Karpas-422 (cell line): ENCODE measurements around the gene C1orf116. TPM values are rescaled to one million over a fixed set of nuclear protein-coding genes. Genes with fewer than 3 reads are reported as not detected.
A peak's percentile ranks its signal among the peaks of the same experiment; 100 is the strongest.

Experiments used
- DNase-seq: peaks from one replicate; pipeline ENCODE4 v3.0.0-alpha.2; 2015
- H2AFZ ChIP-seq: fragments of 200-600 bp; sonication (generic); 2 replicates; pipeline ENCODE4 v1.6.1; 2014; ENCODE audit warnings: antibody characterized with exemption, low read length, mixed read lengths
- H3K27ac ChIP-seq: fragments of 200-600 bp; sonication (generic); 2 replicates; pipeline ENCODE4 v1.5.1; 2014; ENCODE audit warnings: mild to moderate bottlenecking, low read length, moderate library complexity
- H3K27me3 ChIP-seq: fragments of 200-600 bp; sonication (generic); 2 replicates; pipeline ENCODE4 v1.6.1; 2014; ENCODE audit warnings: low read length, mixed read lengths
- H3K36me3 ChIP-seq: fragments of 200-600 bp; sonication (generic); 2 replicates; pipeline ENCODE4 v1.6.1; 2014; ENCODE audit warnings: low read length, mixed read lengths; ENCODE audit not compliant: insufficient read depth
- H3K4me1 ChIP-seq: fragments of 200-600 bp; sonication (generic); 2 replicates; pipeline ENCODE4 v1.6.1; 2014; ENCODE audit warnings: mild to moderate bottlenecking, low read length, mixed read lengths
- H3K4me2 ChIP-seq: fragments of 200-600 bp; sonication (generic); 2 replicates; pipeline ENCODE4 v1.6.1; 2014; ENCODE audit warnings: low read length, low read depth, mild to moderate bottlenecking; ENCODE audit not compliant: poor library complexity, severe bottlenecking
- H3K4me3 ChIP-seq: fragments of 200-600 bp; sonication (generic); 2 replicates; pipeline ENCODE4 v1.5.1; 2014; ENCODE audit warnings: mild to moderate bottlenecking, antibody characterized with exemption, low read length, mixed read lengths
- H3K79me2 ChIP-seq: fragments of 200-600 bp; sonication (generic); 2 replicates; pipeline ENCODE4 v1.6.1; 2014; ENCODE audit warnings: mild to moderate bottlenecking, low read length, mixed read lengths
- H3K9ac ChIP-seq: fragments of 200-600 bp; sonication (generic); 2 replicates; pipeline ENCODE4 v1.6.0; 2014; ENCODE audit warnings: low read length
- H3K9me2 ChIP-seq: fragments of 200-600 bp; sonication (generic), shearing (Covaris generic); replicated peaks from 2 replicates; pipeline ENCODE4 v1.6.0; 2014; ENCODE audit warnings: mild to moderate bottlenecking, low read length, moderate library complexity; ENCODE audit not compliant: insufficient read depth
- H3K9me3 ChIP-seq: fragments of 300-700, 200-600 bp; sonication (generic); 2 replicates; pipeline ENCODE4 v1.6.1; 2014; ENCODE audit warnings: low read length, mixed read lengths
- H4K20me1 ChIP-seq: fragments of 200-600 bp; sonication (generic); 2 replicates; pipeline ENCODE4 v1.6.1; 2014; ENCODE audit warnings: mild to moderate bottlenecking, antibody characterized with exemption, low read length, low read depth; ENCODE audit not compliant: insufficient read depth
- total RNA-seq: library from RNA; depleted of rRNA; stranded (reverse); fragments of >200 nt; shearing (Covaris generic); gene quantifications from 2 replicates; pipeline ENCODE4 v1.2.3, GENCODE V29; 2014; ENCODE audit warnings: low replicate concordance; rRNA removed

Gene C1orf116
- not detected in 2 replicates for total RNA-seq

- Histone ChIP-seq H3K9ac (no peak within 1 kb of the TSS), H3K9me3 (no peaks in the 10 kb centered on the region), H3K36me3 (no peaks in the 10 kb centered on the region), H3K4me2 (no peak within 1 kb of the TSS), H4K20me1 (no peaks in the 10 kb centered on the region), H3K9me2 (no peaks in the 10 kb centered on the region), H3K4me1 (no peaks in the 10 kb centered on the region), H3K4me3 (no peak within 1 kb of the TSS), H2AFZ (no peak within 1 kb of the TSS), H3K27me3 (no peaks in the 10 kb centered on the region), H3K27ac (no peak within 1 kb of the TSS), H3K79me2 (no peaks in the 10 kb centered on the region)
- DNase-seq, result no peak
Observed at GRCh38 chr1:207032528-207033017, at the start of gene C1orf116. Gene C1orf116, minus strand, starts transcription at chr1:207032756. Its CDS starts 5,158 bp downstream, at chr1:207027598.

- no peak overlapping the region for H3K4me2 ChIP-seq
- no peaks in the 10 kb centered on the region for H3K4me1 ChIP-seq
- H3K36me3 ChIP-seq, result no peaks in the 10 kb centered on the region
- no peak overlapping the region for H3K9ac ChIP-seq
- no peaks in the 10 kb centered on the region for H3K9me3 ChIP-seq
- H4K20me1 ChIP-seq, result no peaks in the 10 kb centered on the region
- H3K27ac ChIP-seq, result no peak overlapping the region
- no peak overlapping the region for H3K4me3 ChIP-seq
- H3K9me2 ChIP-seq, result no peaks in the 10 kb centered on the region
- no peak overlapping the region for H2AFZ ChIP-seq
- no peaks in the 10 kb centered on the region for H3K79me2 ChIP-seq
- no peaks in the 10 kb centered on the region for H3K27me3 ChIP-seq
- DNase-seq, result no peak
Observed at GRCh38 chr1:207081806-207082205, 49.2 kb upstream of the C1orf116 start.

- no peak for DNase-seq
- no peaks in the 10 kb centered on the region for H3K27me3 ChIP-seq
- no peak overlapping the region for H3K4me2 ChIP-seq
- no peaks in the 10 kb centered on the region for H4K20me1 ChIP-seq
- no peak overlapping the region for H3K27ac ChIP-seq
- no peak overlapping the region for H2AFZ ChIP-seq
- no peaks in the 10 kb centered on the region for H3K4me1 ChIP-seq
- H3K9ac ChIP-seq, result no peak overlapping the region
- H3K9me3 ChIP-seq, result no peaks in the 10 kb centered on the region
- H3K36me3 ChIP-seq, result no peaks in the 10 kb centered on the region
- no peak overlapping the region for H3K4me3 ChIP-seq
- no peaks in the 10 kb centered on the region for H3K9me2 ChIP-seq
- no peaks in the 10 kb centered on the region for H3K79me2 ChIP-seq
Observed at GRCh38 chr1:207081088-207081487, 48.5 kb upstream of the C1orf116 start.

GRCh38 chr1:207079706-207080241 lies 47.2 kb upstream of the C1orf116 start:
- no peaks in the 10 kb centered on the region for H3K9me3 ChIP-seq
- H3K79me2 ChIP-seq, result no peaks in the 10 kb centered on the region
- H3K27me3 ChIP-seq, result no peaks in the 10 kb centered on the region
- no peaks in the 10 kb centered on the region for H3K9me2 ChIP-seq
- H3K9ac ChIP-seq, result no peak overlapping the region
- no peak overlapping the region for H3K4me2 ChIP-seq
- H3K4me3 ChIP-seq, result no peak overlapping the region
- H3K36me3 ChIP-seq, result no peaks in the 10 kb centered on the region
- no peak overlapping the region for H2AFZ ChIP-seq
- H3K4me1 ChIP-seq, result no peaks in the 10 kb centered on the region
- no peak overlapping the region for H3K27ac ChIP-seq
- no peak for DNase-seq
- no peaks in the 10 kb centered on the region for H4K20me1 ChIP-seq

GRCh38 chr1:207078578-207079132 lies 46.1 kb upstream of the C1orf116 start:
- no peak for DNase-seq
- no peaks in the 10 kb centered on the region for H3K9me2 ChIP-seq
- no peak overlapping the region for H3K9ac ChIP-seq
- no peak overlapping the region for H3K4me2 ChIP-seq
- no peaks in the 10 kb centered on the region for H3K27me3 ChIP-seq
- no peak overlapping the region for H2AFZ ChIP-seq
- H3K27ac ChIP-seq, result no peak overlapping the region
- H3K79me2 ChIP-seq, result no peaks in the 10 kb centered on the region
- H3K9me3 ChIP-seq, result no peaks in the 10 kb centered on the region
- H3K4me3 ChIP-seq, result no peak overlapping the region
- H4K20me1 ChIP-seq, result no peaks in the 10 kb centered on the region
- no peaks in the 10 kb centered on the region for H3K4me1 ChIP-seq
- H3K36me3 ChIP-seq, result no peaks in the 10 kb centered on the region

- H3K36me3 ChIP-seq, result no peaks in the 10 kb centered on the region
- no peaks in the 10 kb centered on the region for H4K20me1 ChIP-seq
- DNase-seq, result peak; percentile 77
- no peaks in the 10 kb centered on the region for H3K9me3 ChIP-seq
- no peaks in the 10 kb centered on the region for H3K9me2 ChIP-seq
- H3K79me2 ChIP-seq, result no peaks in the 10 kb centered on the region
- H2AFZ ChIP-seq, result no peak overlapping the region
- no peak overlapping the region for H3K4me2 ChIP-seq
- no peaks in the 10 kb centered on the region for H3K4me1 ChIP-seq
- no peaks in the 10 kb centered on the region for H3K27me3 ChIP-seq
- no peak overlapping the region for H3K9ac ChIP-seq
- no peak overlapping the region for H3K27ac ChIP-seq
- H3K4me3 ChIP-seq, result no peak overlapping the region
Observed at GRCh38 chr1:207077470-207078377, 45.2 kb upstream of the C1orf116 start.

DNA sequence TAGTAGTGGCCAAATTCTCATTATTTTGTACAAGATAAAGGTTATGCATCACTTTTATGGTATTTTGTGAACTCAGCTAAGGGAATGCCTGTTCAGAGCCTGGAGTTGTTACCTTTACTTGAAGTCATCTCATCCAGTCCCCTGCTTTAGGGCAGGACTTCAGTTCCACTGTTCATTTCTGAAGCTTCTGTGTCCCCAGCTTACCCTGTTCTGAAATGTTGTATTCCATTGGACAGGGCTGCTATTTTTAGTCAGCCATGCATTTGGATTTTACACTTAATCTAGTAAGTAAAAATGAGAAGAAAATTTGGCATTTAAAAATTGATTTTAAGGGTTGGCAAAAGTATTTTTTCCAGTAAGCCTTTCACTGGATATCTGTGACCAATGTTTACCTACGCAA lies 44.5 kb upstream of the C1orf116 start:
- no peak overlapping the region for H2AFZ ChIP-seq
- H3K27ac ChIP-seq, result no peak overlapping the region
- H3K9me3 ChIP-seq, result no peaks in the 10 kb centered on the region
- H3K4me3 ChIP-seq, result no peak overlapping the region
- H3K79me2 ChIP-seq, result no peaks in the 10 kb centered on the region
- H3K36me3 ChIP-seq, result no peaks in the 10 kb centered on the region
- H3K4me2 ChIP-seq, result no peak overlapping the region
- H3K9me2 ChIP-seq, result no peaks in the 10 kb centered on the region
- no peak for DNase-seq
- H4K20me1 ChIP-seq, result no peaks in the 10 kb centered on the region
- no peaks in the 10 kb centered on the region for H3K27me3 ChIP-seq
- no peaks in the 10 kb centered on the region for H3K4me1 ChIP-seq
- no peak overlapping the region for H3K9ac ChIP-seq
